Measurements from ENCODE around the gene USP40.

The USP40 gene

GRCh38 chr2:233495503-233496496, 70.8 kb downstream of the USP40 start:
- no peak for DNase-seq

GRCh38 chr2:233492751-233493150, 73.8 kb downstream of the USP40 start:
- DNase-seq, result no peak

- DNase-seq, result no peak
These were observed 74.5 kb downstream of the USP40 start for GRCh38 chr2:233492078-233492477.

- DNase-seq, result no peak
These were observed 75.3 kb downstream of the USP40 start for GRCh38 chr2:233491326-233491725.

GRCh38 chr2:233490831-233491230, 75.8 kb downstream of the USP40 start:
- no peak for DNase-seq

- no peak for DNase-seq
These were observed 76.9 kb downstream of the USP40 start for GRCh38 chr2:233489666-233490065.

- no peak for DNase-seq
These were observed 77.4 kb downstream of the USP40 start for GRCh38 chr2:233489143-233489542.

GRCh38 chr2:233487748-233488345, 78.7 kb downstream of the USP40 start:
- no peak for DNase-seq

GRCh38 chr2:233486778-233487552, 79.6 kb downstream of the USP40 start:
- DNase-seq, result no peak

GRCh38 chr2:233486357-233486756, 80.2 kb downstream of the USP40 start:
- no peak for DNase-seq

GRCh38 chr2:233485726-233486125, 80.9 kb downstream of the USP40 start:
- no peak for DNase-seq

- DNase-seq, result no peak
These were observed 84.0 kb downstream of the USP40 start for GRCh38 chr2:233482616-233483015.

GRCh38 chr2:233481368-233482142, 85.0 kb downstream of the USP40 start:
- DNase-seq, result no peak

- no peak for DNase-seq
These were observed 85.9 kb downstream of the USP40 start for GRCh38 chr2:233480490-233481202.

- no peak for DNase-seq
These were observed 86.7 kb downstream of the USP40 start for GRCh38 chr2:233479616-233480489.

GRCh38 chr2:233477548-233478433, 88.8 kb downstream of the USP40 start:
- DNase-seq, result no peak

GRCh38 chr2:233476651-233477547, 89.7 kb downstream of the USP40 start:
- DNase-seq, result no peak

GRCh38 chr2:233476063-233476410, 90.5 kb downstream of the USP40 start:
- no peak for DNase-seq
